DOHH2 (cell line): Measurements from ENCODE around the gene CCDC24.
A peak's percentile ranks its signal among the peaks of the same experiment; 100 is the strongest.

Source experiments
- H3F3A ChIP-seq: fragments of 200-600 bp; sonication (generic), shearing (Covaris generic); 2 replicates; pipeline ENCODE4 v1.6.0; 2016; ENCODE audit warnings: antibody characterized with exemption, mild to moderate bottlenecking; ENCODE audit not compliant: control insufficient read depth, insufficient read depth
- H3K27ac ChIP-seq: fragments of 200-600 bp; sonication (generic); 2 replicates; pipeline ENCODE4 v1.5.1; 2014; ENCODE audit warnings: low read depth, mild to moderate bottlenecking, low read length, moderate library complexity
- H3K27me3 ChIP-seq: fragments of 200-600 bp; sonication (generic); 2 replicates; pipeline ENCODE4 v1.6.1; 2014; ENCODE audit warnings: mild to moderate bottlenecking, low read length, mixed read lengths; ENCODE audit not compliant: control insufficient read depth
- H3K36me3 ChIP-seq: fragments of 200-600 bp; sonication (generic); 2 replicates; pipeline ENCODE4 v1.6.1; 2014; ENCODE audit warnings: mild to moderate bottlenecking, low read length, moderate library complexity, mixed read lengths; ENCODE audit not compliant: control insufficient read depth
- H3K4me1 ChIP-seq: fragments of 200-600 bp; sonication (generic); 2 replicates; pipeline ENCODE4 v1.6.1; 2014; ENCODE audit warnings: mild to moderate bottlenecking, low read length, mixed read lengths; ENCODE audit not compliant: control insufficient read depth
- H3K4me2 ChIP-seq: fragments of 200-600 bp; sonication (generic); 2 replicates; pipeline ENCODE4 v1.6.0; 2014; ENCODE audit warnings: mild to moderate bottlenecking, low read length, moderate library complexity
- H3K4me3 ChIP-seq: fragments of 200-600 bp; sonication (generic); 2 replicates; pipeline ENCODE4 v1.5.1; 2014; ENCODE audit warnings: mild to moderate bottlenecking, low read length, mixed read lengths
- H3K79me2 ChIP-seq: fragments of 200-600 bp; sonication (generic); 2 replicates; pipeline ENCODE4 v1.6.1; 2014; ENCODE audit warnings: mild to moderate bottlenecking, low read length, mixed read lengths; ENCODE audit not compliant: control insufficient read depth
- H3K9me2 ChIP-seq: fragments of 200-600 bp; sonication (generic); replicated peaks from 2 replicates; pipeline ENCODE4 v1.6.1; 2014; ENCODE audit warnings: mild to moderate bottlenecking, low read length, mixed read lengths; ENCODE audit not compliant: control insufficient read depth
- H3K9me3 ChIP-seq: fragments of 200-600 bp; sonication (generic); 2 replicates; pipeline ENCODE4 v1.6.1; 2014; ENCODE audit warnings: antibody characterized with exemption, low read length, mixed read lengths; ENCODE audit not compliant: control insufficient read depth, insufficient read depth
- H4K20me1 ChIP-seq: fragments of 200-600 bp; sonication (generic); 2 replicates; pipeline ENCODE4 v1.6.0; 2014; ENCODE audit warnings: low read depth, mild to moderate bottlenecking, antibody characterized with exemption, low read length, moderate library complexity; ENCODE audit not compliant: control insufficient read depth, insufficient read depth
- EZH2phosphoT487 ChIP-seq: fragments of 200-600 bp; sonication (generic); IDR thresholded peaks from 2 replicates; pipeline ENCODE4 v1.6.1; 2017; ENCODE audit warnings: borderline replicate concordance, mild to moderate bottlenecking, antibody characterized with exemption, low read length, moderate library complexity, mixed read lengths
- TF ChIP-seq, protein P1 (sequence below): fragments of 200-600 bp; sonication (generic); IDR thresholded peaks from one replicate; pipeline ENCODE4 v1.5.1; 2014; ENCODE audit warnings: antibody characterized with exemption, mild to moderate bottlenecking, low read depth, low read length; ENCODE audit not compliant: poor library complexity, severe bottlenecking

The CCDC24 gene

DNA sequence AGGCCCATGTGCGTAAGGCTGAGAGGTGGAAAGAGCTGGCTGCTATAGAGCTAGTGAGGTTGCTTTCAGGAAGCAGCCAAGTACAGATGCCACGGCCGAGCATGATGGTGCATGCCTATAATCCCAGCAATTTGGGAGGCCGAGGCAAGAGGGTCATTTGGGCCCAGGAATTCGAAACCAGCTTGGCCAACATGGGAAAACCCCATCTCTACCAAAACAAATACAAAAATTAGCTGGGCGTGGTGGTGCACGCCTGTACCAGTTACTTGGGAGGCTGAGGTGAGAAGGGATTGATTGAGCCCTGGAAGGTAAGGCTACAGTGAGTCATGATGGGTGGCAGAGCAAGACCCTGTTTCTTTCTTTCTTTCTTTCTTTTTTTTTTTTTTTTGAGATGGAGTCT lies 2.7 kb downstream of the CCDC24 start:
- TF ChIP-seq, protein P1, sequence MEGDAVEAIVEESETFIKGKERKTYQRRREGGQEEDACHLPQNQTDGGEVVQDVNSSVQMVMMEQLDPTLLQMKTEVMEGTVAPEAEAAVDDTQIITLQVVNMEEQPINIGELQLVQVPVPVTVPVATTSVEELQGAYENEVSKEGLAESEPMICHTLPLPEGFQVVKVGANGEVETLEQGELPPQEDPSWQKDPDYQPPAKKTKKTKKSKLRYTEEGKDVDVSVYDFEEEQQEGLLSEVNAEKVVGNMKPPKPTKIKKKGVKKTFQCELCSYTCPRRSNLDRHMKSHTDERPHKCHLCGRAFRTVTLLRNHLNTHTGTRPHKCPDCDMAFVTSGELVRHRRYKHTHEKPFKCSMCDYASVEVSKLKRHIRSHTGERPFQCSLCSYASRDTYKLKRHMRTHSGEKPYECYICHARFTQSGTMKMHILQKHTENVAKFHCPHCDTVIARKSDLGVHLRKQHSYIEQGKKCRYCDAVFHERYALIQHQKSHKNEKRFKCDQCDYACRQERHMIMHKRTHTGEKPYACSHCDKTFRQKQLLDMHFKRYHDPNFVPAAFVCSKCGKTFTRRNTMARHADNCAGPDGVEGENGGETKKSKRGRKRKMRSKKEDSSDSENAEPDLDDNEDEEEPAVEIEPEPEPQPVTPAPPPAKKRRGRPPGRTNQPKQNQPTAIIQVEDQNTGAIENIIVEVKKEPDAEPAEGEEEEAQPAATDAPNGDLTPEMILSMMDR, result no peak
- TF ChIP-seq EZH2phosphoT487, result no peak
- Histone ChIP-seq H3K4me2 (peak overlapping the region; percentile 56), H4K20me1 (no peaks in the 10 kb centered on the region), H3K9me3 (no peaks in the 10 kb centered on the region), H3K27ac (peak overlapping the region; percentile 19; the same call in 1 of the 2 replicates), H3K36me3 (no peaks in the 10 kb centered on the region), H3K79me2 (no peaks in the 10 kb centered on the region), H3K9me2 (no peaks in the 10 kb centered on the region), H3F3A (peaks cover 12% of the 10 kb centered on the region), H3K4me1 (peaks cover 47% of the 10 kb centered on the region), H3K27me3 (no peaks in the 10 kb centered on the region), H3K4me3 (no peak overlapping the region)

DNA sequence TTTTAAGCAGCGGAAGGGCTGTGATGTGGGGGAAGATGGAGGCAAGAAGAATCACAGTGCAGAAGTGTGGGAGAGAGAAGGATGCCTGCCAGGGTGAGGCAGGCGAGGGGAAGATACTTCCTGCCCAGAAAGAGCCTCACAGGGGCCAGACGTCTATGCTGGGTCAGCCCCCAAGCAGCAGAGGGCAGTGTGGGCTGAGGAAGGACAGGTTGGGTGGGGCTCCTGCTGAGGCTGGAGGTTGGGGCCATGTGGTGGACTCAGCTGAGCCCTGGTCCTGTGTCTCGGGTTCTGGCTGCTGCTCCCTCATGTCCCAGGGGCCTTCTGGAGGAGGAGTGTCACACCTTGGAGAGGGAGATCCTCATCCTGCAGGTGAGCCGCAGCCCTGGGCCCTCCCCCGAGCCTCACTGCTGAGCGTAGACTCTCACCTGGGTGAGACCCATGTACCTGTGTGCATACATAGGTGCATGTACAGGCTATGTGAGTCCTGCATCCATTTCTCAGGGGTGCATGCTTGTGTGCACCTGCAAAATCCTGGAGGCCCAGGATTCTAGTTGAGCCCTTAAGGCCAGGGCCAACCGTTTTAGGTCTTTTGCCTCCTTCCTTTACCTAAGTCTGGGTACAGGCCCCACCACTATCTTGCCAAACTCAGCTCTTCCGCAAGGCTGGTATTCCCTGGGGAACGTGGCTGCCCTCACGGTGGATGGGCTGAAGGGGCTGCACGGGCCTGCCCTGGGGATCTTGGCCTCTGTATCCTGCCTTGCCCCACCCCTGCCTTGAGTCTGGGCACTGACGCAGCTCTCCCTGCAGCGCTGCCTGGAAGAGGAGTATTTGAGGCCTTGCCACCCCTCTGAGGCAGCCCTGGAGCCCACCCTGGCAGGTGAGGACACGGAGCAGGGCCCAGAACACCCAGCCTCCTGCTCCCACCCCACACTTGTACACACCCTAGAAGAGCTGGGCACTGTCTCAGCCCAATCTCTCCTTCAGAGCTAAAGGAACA lies 3.7 kb downstream of the CCDC24 start:
- Histone ChIP-seq H4K20me1 (no peaks in the 10 kb centered on the region), H3K79me2 (no peaks in the 10 kb centered on the region), H3K36me3 (no peaks in the 10 kb centered on the region), H3F3A (0 out of 2 replicates have a peak, but pooled peaks cover 2% of the 10 kb centered on the region), H3K27me3 (no peaks in the 10 kb centered on the region), H3K4me1 (peaks cover 44% of the 10 kb centered on the region), H3K4me2 (peak overlapping the region; percentile 69), H3K9me3 (no peaks in the 10 kb centered on the region), H3K27ac (no peak overlapping the region), H3K4me3 (peak overlapping the region; percentile 69), H3K9me2 (no peaks in the 10 kb centered on the region)
- TF ChIP-seq, protein P1, result peak; percentile 63
- no peak for TF ChIP-seq EZH2phosphoT487

DNA sequence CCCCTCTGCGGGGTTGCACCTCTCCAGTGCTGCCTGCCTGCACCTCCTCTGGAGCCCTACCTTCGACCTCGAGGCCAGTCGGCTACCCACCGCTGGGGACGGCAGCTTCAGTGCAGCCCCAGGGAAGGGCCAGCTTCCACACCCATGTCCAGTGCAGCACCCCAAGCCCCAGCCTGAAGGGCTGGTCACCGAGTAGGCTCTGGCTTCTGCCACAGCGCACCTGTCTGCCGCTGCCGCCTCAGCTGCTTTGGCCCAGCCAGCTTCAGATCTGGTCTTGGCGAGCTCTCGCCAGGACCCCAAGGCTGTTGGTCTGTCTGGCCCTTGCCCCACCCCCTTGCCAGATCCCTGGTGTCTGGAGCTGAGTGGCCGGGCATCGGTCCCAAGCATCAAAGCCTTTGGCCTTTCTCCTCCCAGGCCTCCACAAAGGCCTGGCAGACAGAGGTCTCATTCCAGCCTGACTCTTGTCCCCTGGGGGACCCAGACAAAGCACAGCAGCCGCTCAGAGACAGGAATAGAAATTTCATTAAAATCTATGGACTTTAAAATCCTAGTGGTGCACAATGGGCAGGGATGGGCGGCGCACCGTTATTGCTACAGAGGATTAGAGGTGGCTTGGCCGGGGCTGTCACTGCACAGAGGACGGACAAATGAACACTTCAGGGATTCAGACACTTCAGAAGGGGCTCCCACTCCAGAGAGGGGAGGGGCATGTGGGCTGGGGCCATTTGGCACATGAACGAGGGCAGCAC lies 4.8 kb downstream of the CCDC24 start:
- no peak overlapping the region for H3K27ac ChIP-seq

More for the DNA sequence above, 4.8 kb downstream of the CCDC24 start:
- Histone ChIP-seq H3K27me3 (no peaks in the 10 kb centered on the region), H3K4me2 (no peak overlapping the region), H3F3A (0 out of 2 replicates have a peak, but pooled peaks cover 2% of the 10 kb centered on the region), H3K36me3 (no peaks in the 10 kb centered on the region), H3K4me3 (no peak overlapping the region), H4K20me1 (no peaks in the 10 kb centered on the region), H3K4me1 (peaks cover 36% of the 10 kb centered on the region), H3K79me2 (no peaks in the 10 kb centered on the region), H3K9me2 (no peaks in the 10 kb centered on the region), H3K9me3 (no peaks in the 10 kb centered on the region)
- TF ChIP-seq, protein P1, result no peak
- no peak for TF ChIP-seq EZH2phosphoT487
